Neutrophil (primary cell): ENCODE results near the gene RFX8.

Source experiments
- H3K27ac ChIP-seq: fragments of 200-600 bp; sonication (generic); 2 replicates; pipeline ENCODE4 v1.5.1; 2016; ENCODE audit warnings: mild to moderate bottlenecking, moderate library complexity
- H3K27me3 ChIP-seq: fragments of 200-600 bp; sonication (generic); 2 replicates; pipeline ENCODE4 v1.6.0; 2016; ENCODE audit warnings: mild to moderate bottlenecking
- H3K36me3 ChIP-seq: fragments of 200-600 bp; sonication (generic); 2 replicates; pipeline ENCODE4 v1.5.1; 2017
- H3K4me1 ChIP-seq, 2 experiments: fragments of 200-600 bp in 1 of 2; sonication (generic) in 1 of 2; 1 replicate in 1 of 2; 2 replicates in 1 of 2; pipeline versions ENCODE4 v1.5.1 to v1.6.1; 2013 to 2016; ENCODE audit warnings: low read depth in 1 of 2, low read length in 1 of 2, mild to moderate bottlenecking in 1 of 2, moderate library complexity in 1 of 2; ENCODE audit not compliant: control insufficient read depth in 1 of 2, insufficient read depth in 1 of 2
- H3K4me3 ChIP-seq, 2 experiments: fragments of 200-600 bp in 1 of 2; sonication (generic) in 1 of 2; 1 replicate in 1 of 2; 2 replicates in 1 of 2; pipeline ENCODE4 v1.5.1; 2013 to 2016; ENCODE audit warnings: low read depth in 1 of 2, low read length in 1 of 2, mild to moderate bottlenecking in 1 of 2, moderate library complexity in 1 of 2
- H3K9me3 ChIP-seq: fragments of 200-600 bp; sonication (generic); 2 replicates; pipeline ENCODE4 v1.5.1; 2016
- TF ChIP-seq, protein P1 (sequence below): fragments of 200-600 bp; sonication (generic); IDR thresholded peaks from 2 replicates; pipeline ENCODE4 v1.5.1; 2016; ENCODE audit warnings: antibody characterized with exemption

The RFX8 gene

GRCh38 chr2:101372792-101373191 lies 102.1 kb downstream of the RFX8 start:
- peaks cover 8 to 14% of the 10 kb centered on the region in 2 experiments for H3K4me1 ChIP-seq
- no peak overlapping the region for H3K4me3 ChIP-seq
- H3K9me3 ChIP-seq: no peaks in the 10 kb centered on the region
- no peaks in the 10 kb centered on the region for H3K27me3 ChIP-seq
- H3K36me3 ChIP-seq: no peaks in the 10 kb centered on the region
- TF ChIP-seq, protein P1, sequence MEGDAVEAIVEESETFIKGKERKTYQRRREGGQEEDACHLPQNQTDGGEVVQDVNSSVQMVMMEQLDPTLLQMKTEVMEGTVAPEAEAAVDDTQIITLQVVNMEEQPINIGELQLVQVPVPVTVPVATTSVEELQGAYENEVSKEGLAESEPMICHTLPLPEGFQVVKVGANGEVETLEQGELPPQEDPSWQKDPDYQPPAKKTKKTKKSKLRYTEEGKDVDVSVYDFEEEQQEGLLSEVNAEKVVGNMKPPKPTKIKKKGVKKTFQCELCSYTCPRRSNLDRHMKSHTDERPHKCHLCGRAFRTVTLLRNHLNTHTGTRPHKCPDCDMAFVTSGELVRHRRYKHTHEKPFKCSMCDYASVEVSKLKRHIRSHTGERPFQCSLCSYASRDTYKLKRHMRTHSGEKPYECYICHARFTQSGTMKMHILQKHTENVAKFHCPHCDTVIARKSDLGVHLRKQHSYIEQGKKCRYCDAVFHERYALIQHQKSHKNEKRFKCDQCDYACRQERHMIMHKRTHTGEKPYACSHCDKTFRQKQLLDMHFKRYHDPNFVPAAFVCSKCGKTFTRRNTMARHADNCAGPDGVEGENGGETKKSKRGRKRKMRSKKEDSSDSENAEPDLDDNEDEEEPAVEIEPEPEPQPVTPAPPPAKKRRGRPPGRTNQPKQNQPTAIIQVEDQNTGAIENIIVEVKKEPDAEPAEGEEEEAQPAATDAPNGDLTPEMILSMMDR: no peak
- no peak overlapping the region for H3K27ac ChIP-seq

DNA sequence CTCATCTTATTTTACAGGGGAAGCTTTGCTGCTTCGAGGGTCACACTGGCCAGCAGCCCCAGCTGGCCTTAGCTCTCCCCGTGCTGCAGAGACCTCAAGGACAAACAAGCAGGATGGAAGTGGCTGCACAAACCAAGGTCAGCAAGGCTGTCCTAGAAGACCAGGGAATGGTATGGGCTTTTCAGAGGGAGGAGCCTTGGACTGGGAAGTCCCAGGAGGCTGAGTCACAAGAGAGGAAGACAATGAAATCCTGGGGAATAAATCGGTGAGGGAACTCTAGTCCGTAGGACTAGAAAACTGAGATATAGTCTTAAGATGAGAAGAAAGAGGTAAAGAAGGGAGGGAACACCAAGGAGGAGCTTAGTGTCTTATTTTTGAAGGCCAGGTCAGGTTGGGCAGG lies 103.3 kb downstream of the RFX8 start:
- no peaks in the 10 kb centered on the region for H3K9me3 ChIP-seq
- no peaks in the 10 kb centered on the region for H3K27me3 ChIP-seq
- TF ChIP-seq, protein P1: no peak
- H3K4me1 ChIP-seq: peaks cover 8 to 14% of the 10 kb centered on the region in 2 experiments
- no peaks in the 10 kb centered on the region for H3K36me3 ChIP-seq
- no peak overlapping the region for H3K4me3 ChIP-seq
- H3K27ac ChIP-seq: no peak overlapping the region

GRCh38 chr2:101369100-101369499 lies 105.8 kb downstream of the RFX8 start:
- Histone ChIP-seq H3K4me1 (peaks cover 8 to 10% of the 10 kb centered on the region in 2 experiments), H3K4me3 (no peak overlapping the region), H3K9me3 (no peaks in the 10 kb centered on the region), H3K36me3 (no peaks in the 10 kb centered on the region), H3K27ac (no peak overlapping the region), H3K27me3 (no peaks in the 10 kb centered on the region)
- TF ChIP-seq, protein P1: no peak

GRCh38 chr2:101368376-101368775 lies 106.5 kb downstream of the RFX8 start:
- TF ChIP-seq, protein P1: no peak
- Histone ChIP-seq H3K4me1 (peaks cover 8 to 10% of the 10 kb centered on the region in 2 experiments), H3K4me3 (no peak overlapping the region), H3K9me3 (no peaks in the 10 kb centered on the region), H3K36me3 (no peaks in the 10 kb centered on the region), H3K27me3 (no peaks in the 10 kb centered on the region), H3K27ac (no peak overlapping the region)

DNA sequence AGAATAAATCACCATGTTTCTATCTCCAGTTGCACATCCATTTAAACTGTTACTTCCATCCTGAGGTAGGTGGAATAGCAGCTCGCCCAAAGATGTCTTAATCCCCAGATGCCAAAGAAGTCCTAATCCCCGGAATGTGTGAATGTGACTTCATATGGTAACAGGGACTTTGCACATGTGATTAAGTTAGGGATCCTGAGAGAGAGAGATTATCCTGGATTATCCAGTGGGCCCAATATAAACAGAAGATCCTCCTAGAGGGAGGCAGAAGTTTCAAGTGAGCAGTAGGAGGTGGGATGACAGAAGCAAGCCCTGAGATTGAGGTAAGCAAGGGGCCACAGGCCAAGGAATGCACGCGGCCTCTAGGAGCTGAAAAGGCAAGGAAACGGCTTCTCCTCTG lies 107.4 kb downstream of the RFX8 start:
- TF ChIP-seq, protein P1: no peak
- Histone ChIP-seq H3K9me3 (no peaks in the 10 kb centered on the region), H3K27ac (no peak overlapping the region), H3K4me3 (no peak overlapping the region), H3K27me3 (no peaks in the 10 kb centered on the region), H3K36me3 (no peaks in the 10 kb centered on the region), H3K4me1 (peaks cover 8 to 10% of the 10 kb centered on the region in 2 experiments)

- H3K4me3 ChIP-seq: no peak overlapping the region
- no peak overlapping the region for H3K27ac ChIP-seq
- TF ChIP-seq, protein P1: no peak
- no peaks in the 10 kb centered on the region for H3K27me3 ChIP-seq
- no peaks in the 10 kb centered on the region for H3K36me3 ChIP-seq
- no peaks in the 10 kb centered on the region for H3K9me3 ChIP-seq
- H3K4me1 ChIP-seq: peaks cover 8 to 10% of the 10 kb centered on the region in 2 experiments
These were observed 110.0 kb downstream of the RFX8 start for GRCh38 chr2:101364878-101365277.
